Suprapubic skin (tissue), 4 donors: ENCODE results near the gene MUC4. TPM values are rescaled to one million over a fixed set of nuclear protein-coding genes. Genes with fewer than 3 reads are reported as not detected.

ENCODE experiments used
- DNase-seq, 2 donors: peaks; one replicate each; pipeline ENCODE4 v3.0.0-alpha.2; 2019; ENCODE audit warnings: low spot score in 2 of 2
- H3K27ac ChIP-seq: fragments of 200-600 bp; sonication (generic); one replicate; pipeline ENCODE4 v1.5.1; 2019
- H3K27me3 ChIP-seq: fragments of 200-600 bp; sonication (generic); one replicate; pipeline ENCODE4 v1.5.1; 2019
- H3K36me3 ChIP-seq: fragments of 200-600 bp; sonication (generic); one replicate; pipeline ENCODE4 v1.5.1; 2019
- H3K4me1 ChIP-seq: fragments of 200-600 bp; sonication (generic); one replicate; pipeline ENCODE4 v1.5.1; 2019
- H3K4me3 ChIP-seq: fragments of 200-600 bp; sonication (generic); one replicate; pipeline ENCODE4 v1.5.1; 2019; ENCODE audit warnings: mild to moderate bottlenecking
- H3K9me3 ChIP-seq: fragments of 200-600 bp; sonication (generic); one replicate; pipeline ENCODE4 v1.5.1; 2019
- EP300 ChIP-seq: sonication (generic); formaldehyde crosslinking; IDR thresholded peaks from one replicate; pipeline ENCODE4 v1.6.1; 2017; ENCODE audit warnings: antibody characterized with exemption
- POLR2A ChIP-seq, 2 donors: fragments of 450-650 bp; IDR thresholded peaks; one replicate each; pipeline ENCODE4 v1.6.1; 2017; ENCODE audit warnings: antibody characterized with exemption in 2 of 2, mild to moderate bottlenecking in 2 of 2, moderate library complexity in 2 of 2
- POLR2AphosphoS5 ChIP-seq, 3 donors: sonication (generic); formaldehyde crosslinking; IDR thresholded peaks; one replicate each; pipeline ENCODE4 v1.6.1; 2017; ENCODE audit warnings: antibody characterized with exemption in 3 of 3
- WGBS: methylation state at CpG from one replicate; pipeline ENCODE4 v1.1.5; 2018; 5-methylcytosine and 5-hydroxymethylcytosine counted together
- total RNA-seq, 4 donors: library from RNA; depleted of rRNA; stranded (reverse); fragments of >200 nt; gene quantifications; one replicate each; pipeline ENCODE4 v1.1.0, GENCODE V29; 2016
- TF ChIP-seq, protein P1 (sequence below), 2 donors: fragments of 200-600 bp in 1 of 2; fragments of 450-650 bp in 1 of 2; sonication (generic) in 1 of 2; IDR thresholded peaks; one replicate each; pipeline ENCODE4 v1.5.1; 2016 to 2019; ENCODE audit warnings: antibody characterized with exemption in 2 of 2, mild to moderate bottlenecking in 1 of 2, moderate library complexity in 1 of 2

The MUC4 gene
- total RNA-seq, 4 donors from 2014 or later = not detected

DNA sequence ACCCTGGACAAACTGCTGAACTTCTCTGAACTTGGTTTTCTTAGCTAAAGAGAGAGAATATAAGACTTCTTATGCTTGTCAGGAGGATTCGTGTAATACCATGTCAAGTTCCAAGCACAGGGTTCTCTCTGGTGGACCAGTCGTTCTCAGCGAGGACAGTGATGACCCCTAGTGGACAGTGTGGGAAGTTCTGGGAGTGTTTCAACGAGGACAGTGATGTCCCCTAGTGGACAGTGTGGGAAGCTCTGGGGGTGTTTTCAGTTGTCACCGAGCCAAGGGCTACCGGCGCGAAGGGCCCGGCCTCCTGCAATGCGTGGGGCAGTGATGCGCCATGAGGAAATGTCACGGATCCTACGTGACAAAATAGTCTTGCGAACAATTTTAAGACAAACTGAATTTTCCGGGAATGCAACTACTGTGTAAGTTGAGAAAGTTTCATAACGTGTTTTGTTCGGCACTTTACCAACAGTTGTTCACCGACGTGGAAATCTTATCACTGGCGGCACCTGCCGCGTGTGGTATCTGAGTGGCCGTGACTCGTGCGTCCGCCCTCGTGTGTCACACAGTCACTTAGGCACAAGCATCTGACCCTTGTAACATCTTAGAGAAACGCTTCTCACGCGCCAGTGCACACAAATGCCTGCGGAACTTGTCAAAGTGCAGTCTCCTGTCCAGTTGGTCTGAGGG, 39.3 kb upstream of the MUC4 start:
- WGBS = 37% methylated on average over 29 of the region's 31 CpGs
- Histone ChIP-seq H3K27me3 (no peaks in the 10 kb centered on the region), H3K27ac (no peak overlapping the region), H3K4me1 (peaks cover 15% of the 10 kb centered on the region), H3K36me3 (no peaks in the 10 kb centered on the region), H3K4me3 (no peak overlapping the region), H3K9me3 (no peaks in the 10 kb centered on the region)
- TF ChIP-seq POLR2AphosphoS5 (IDR thresholded peaks at IDR 0.05) (peak in 2 of 3 donors; percentile 32 to 58), EP300 (no peak)
- TF ChIP-seq, protein P1, sequence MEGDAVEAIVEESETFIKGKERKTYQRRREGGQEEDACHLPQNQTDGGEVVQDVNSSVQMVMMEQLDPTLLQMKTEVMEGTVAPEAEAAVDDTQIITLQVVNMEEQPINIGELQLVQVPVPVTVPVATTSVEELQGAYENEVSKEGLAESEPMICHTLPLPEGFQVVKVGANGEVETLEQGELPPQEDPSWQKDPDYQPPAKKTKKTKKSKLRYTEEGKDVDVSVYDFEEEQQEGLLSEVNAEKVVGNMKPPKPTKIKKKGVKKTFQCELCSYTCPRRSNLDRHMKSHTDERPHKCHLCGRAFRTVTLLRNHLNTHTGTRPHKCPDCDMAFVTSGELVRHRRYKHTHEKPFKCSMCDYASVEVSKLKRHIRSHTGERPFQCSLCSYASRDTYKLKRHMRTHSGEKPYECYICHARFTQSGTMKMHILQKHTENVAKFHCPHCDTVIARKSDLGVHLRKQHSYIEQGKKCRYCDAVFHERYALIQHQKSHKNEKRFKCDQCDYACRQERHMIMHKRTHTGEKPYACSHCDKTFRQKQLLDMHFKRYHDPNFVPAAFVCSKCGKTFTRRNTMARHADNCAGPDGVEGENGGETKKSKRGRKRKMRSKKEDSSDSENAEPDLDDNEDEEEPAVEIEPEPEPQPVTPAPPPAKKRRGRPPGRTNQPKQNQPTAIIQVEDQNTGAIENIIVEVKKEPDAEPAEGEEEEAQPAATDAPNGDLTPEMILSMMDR (IDR thresholded peaks at IDR 0.05) = peak; percentile 100
- peak; percentile 90 to 92 for DNase-seq

DNA sequence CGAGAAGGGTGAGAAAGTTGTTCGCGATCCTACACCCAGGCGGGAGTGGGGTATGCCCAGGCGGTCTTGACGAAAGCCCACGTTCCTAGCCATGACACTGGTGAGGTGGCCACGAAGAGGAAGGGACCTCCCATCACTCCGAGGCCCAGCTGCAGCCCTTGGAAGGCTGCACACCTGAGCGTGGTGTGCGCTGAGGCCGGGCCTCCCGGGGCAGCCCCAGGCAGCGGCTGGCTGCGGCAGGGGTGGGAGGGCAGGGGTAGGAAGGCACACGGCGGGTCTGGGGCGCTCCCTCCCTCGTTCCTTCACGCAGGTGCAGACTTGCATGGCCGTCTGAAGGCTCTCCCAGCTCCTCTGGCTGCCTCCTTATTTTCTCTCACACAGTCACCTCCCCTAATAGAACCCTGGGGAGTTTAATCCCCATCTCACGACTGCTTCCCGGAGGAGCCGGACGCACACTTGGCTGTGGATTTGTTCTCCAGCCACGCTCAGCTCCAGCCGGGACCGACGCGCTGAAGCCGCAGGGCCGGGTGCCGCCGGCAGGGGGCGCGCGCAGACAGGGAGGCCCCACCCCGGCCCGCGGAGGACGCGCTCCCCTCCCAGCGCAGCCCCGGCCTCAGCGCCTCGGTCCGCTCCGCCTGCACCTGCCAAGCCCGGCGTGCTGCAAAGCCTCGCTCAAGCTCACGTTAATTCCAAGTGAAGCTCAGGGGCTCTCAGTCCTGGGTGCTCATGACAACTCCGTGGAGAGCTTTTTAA, 37.8 kb upstream of the MUC4 start:
- Histone ChIP-seq H3K4me3 (no peak overlapping the region), H3K4me1 (peaks cover 14% of the 10 kb centered on the region), H3K27me3 (no peaks in the 10 kb centered on the region), H3K36me3 (no peaks in the 10 kb centered on the region), H3K9me3 (no peaks in the 10 kb centered on the region), H3K27ac (no peak overlapping the region)
- 77% methylated on average over 36 of the region's 53 CpGs for WGBS
- no peak for TF ChIP-seq POLR2AphosphoS5 (IDR thresholded peaks at IDR 0.05)
- TF ChIP-seq, protein P1 (IDR thresholded peaks at IDR 0.05) = peak in 1 of 2 donors; percentile 36
- no peak for DNase-seq

DNA sequence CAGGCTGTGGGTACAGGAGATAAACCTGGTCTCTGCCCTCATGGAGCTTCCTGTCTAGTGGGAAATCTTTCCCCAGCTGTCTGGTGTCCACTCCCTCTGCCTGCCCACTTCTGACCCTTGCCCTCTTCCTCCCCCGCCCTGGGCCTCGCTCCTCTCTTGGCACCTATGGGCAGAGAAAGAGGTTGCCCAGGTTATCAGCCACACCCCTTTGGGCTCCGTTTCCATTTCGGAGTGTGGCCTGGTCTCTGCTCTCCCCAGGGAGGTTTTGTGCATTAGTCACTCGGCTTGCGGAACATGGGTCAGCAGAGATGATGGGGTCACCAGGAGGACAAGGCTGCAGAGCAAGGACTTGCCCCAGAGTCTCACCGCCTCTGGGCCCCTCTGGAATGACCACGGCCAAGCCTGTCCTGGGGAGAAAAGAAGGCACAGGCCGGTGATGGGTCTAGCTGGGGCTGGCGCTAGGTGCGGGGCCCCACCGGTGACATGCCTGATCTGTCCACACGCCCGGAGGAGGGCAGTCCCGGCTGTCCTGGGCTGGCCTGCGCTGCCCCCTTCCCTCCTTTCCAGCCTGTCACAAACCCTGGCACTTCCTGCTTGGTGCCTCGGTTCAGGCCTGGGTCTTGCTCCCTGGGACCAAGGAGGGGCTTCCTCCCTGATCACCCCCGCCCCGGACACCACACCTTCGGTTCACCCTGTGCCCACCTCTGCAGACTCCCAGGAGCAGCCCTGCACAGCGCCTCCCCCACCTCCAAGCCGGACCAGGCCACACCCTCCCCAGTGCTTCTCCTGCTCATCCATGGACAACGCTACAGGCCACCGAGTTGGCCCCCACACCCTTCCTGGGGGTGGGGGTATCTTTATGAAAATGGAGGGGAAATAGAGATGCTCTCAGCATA, 35.6 kb upstream of the MUC4 start:
- H3K4me3 ChIP-seq = no peak overlapping the region
- no peak overlapping the region for H3K27ac ChIP-seq
- H3K9me3 ChIP-seq = no peaks in the 10 kb centered on the region
- H3K36me3 ChIP-seq = no peaks in the 10 kb centered on the region
- TF ChIP-seq EP300 (no peak), POLR2AphosphoS5 (IDR thresholded peaks at IDR 0.05) (no peak), POLR2A (IDR thresholded peaks at IDR 0.05) (no peak)
- TF ChIP-seq, protein P1 (IDR thresholded peaks at IDR 0.05) = no peak
- H3K27me3 ChIP-seq = no peaks in the 10 kb centered on the region
- DNase-seq = no peak
- 88% methylated on average over 20 of the region's 24 CpGs for WGBS
- peaks cover 10% of the 10 kb centered on the region for H3K4me1 ChIP-seq

DNA sequence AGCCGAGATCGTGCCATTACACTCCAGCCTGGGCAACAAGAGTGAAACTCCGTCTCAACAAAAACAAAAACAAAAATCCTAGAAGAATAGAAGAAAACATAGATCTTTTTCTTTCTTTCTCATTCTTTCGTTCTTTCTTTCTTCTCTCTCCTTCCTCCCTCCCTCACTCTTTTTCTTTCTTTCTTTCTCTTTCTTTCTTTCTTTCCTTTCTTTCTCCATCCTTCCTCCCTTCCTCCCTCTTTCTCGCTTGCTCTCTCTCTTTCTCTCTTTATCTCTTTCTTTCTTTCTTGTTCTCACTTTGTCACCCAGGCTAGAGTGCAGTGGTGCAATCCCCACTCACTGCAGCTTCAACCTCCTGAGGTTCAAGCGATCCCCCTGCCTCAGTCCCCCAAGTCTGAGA, 33.8 kb upstream of the MUC4 start:
- Histone ChIP-seq H3K4me3 (no peak overlapping the region), H3K27ac (no peak overlapping the region), H3K36me3 (no peaks in the 10 kb centered on the region), H3K27me3 (no peaks in the 10 kb centered on the region), H3K9me3 (no peaks in the 10 kb centered on the region), H3K4me1 (peaks cover 5% of the 10 kb centered on the region)
- TF ChIP-seq EP300 (no peak), POLR2AphosphoS5 (IDR thresholded peaks at IDR 0.05) (no peak), POLR2A (IDR thresholded peaks at IDR 0.05) (no peak)
- TF ChIP-seq, protein P1 (IDR thresholded peaks at IDR 0.05) = no peak
- DNase-seq = no peak
- 88% methylated on average over 6 of the region's 6 CpGs for WGBS
